Stimulated activated CD8-positive, alpha-beta memory T cell treated with anti-CD3 and anti-CD28 coated beads, Interleukin-12 subunit alpha, Interleukin-12 subunit beta, amount 100 ng/mL, for 24 hours (primary cell): ENCODE results near the gene DLL1.
A peak's percentile ranks its signal among the peaks of the same experiment; 100 is the strongest.

ENCODE experiments used
- DNase-seq: peaks from one replicate; pipeline ENCODE4 v3.0.0-alpha.2; 2020; ENCODE audit errors: extremely low read depth

Gene DLL1

GRCh38 chr6:170283212-170284081 lies 7.4 kb downstream of the DLL1 start:
- no peak for DNase-seq

- no peak for DNase-seq
These were observed 8.2 kb downstream of the DLL1 start for GRCh38 chr6:170282512-170283158.

DNA sequence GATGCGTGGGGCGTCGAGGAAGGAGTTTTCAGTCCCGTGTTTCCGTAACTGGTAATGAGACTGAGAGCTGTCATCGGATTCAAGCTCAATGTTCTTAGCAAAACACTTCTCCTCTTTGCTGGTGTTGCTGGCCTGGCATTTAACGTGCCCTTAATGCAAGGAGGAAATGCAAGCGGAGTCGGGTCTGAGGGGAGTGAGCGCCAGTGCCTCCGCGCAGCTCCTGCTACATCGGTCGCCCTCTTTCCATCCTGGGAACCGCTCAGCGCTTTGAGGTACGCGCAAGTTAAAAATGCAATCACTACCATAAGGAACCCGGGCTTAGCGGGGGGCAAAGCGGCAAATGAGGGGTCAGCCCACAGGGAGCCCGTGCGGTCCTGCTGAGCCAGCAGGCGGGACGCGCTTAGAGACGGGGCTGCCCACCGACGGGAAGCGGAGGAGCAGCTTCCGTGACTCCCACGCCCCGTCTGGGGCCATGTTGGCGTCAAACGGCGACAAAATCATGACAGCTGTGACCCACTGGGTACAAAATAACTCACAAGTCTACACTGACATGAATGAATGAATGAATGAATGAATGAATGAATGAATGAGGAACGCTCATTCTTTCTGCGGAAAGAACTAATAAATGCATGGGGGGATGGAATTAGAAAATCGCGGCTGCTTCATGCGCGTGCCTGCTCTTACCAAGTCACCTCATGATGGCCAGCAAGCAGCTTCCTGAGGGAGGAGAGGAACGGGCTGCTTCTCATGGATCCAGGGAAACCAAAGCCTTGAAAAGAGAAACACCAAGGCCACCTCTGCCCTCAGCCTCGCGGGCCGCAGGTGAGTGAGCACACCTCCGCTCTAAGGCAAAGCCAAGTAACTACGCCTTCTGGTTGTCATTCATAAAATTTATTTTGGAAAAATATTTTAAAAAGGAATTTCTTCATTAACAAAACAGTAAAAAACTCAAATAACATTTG lies 9.3 kb downstream of the DLL1 start:
- no peak for DNase-seq

- DNase-seq: no peak
These were observed 10.2 kb downstream of the DLL1 start for GRCh38 chr6:170280689-170281045.

GRCh38 chr6:170279977-170280688 lies 10.7 kb downstream of the DLL1 start:
- DNase-seq: no peak

- no peak for DNase-seq
These were observed 11.5 kb downstream of the DLL1 start for GRCh38 chr6:170279426-170279825.

DNA sequence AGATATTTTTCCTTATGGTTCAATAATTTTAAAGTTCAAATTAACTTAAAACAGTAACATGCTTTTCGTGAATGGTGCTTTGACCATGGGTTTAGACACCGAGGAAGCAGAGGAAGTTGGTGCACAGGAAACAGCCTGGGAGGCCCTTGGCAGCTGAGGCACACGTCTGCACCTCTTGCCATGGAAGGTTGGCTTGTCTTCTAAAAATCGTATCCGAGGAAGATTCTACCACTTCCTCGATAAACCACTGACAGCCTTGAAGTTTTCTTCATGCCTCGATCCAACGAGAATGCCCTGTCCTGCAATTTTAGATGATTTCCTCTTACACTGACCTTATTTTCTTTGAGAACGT lies 12.2 kb downstream of the DLL1 start:
- DNase-seq: no peak

GRCh38 chr6:170277893-170278742 lies 12.8 kb downstream of the DLL1 start:
- no peak for DNase-seq

- no peak for DNase-seq
These were observed 14.4 kb downstream of the DLL1 start for GRCh38 chr6:170276369-170277057.

DNA sequence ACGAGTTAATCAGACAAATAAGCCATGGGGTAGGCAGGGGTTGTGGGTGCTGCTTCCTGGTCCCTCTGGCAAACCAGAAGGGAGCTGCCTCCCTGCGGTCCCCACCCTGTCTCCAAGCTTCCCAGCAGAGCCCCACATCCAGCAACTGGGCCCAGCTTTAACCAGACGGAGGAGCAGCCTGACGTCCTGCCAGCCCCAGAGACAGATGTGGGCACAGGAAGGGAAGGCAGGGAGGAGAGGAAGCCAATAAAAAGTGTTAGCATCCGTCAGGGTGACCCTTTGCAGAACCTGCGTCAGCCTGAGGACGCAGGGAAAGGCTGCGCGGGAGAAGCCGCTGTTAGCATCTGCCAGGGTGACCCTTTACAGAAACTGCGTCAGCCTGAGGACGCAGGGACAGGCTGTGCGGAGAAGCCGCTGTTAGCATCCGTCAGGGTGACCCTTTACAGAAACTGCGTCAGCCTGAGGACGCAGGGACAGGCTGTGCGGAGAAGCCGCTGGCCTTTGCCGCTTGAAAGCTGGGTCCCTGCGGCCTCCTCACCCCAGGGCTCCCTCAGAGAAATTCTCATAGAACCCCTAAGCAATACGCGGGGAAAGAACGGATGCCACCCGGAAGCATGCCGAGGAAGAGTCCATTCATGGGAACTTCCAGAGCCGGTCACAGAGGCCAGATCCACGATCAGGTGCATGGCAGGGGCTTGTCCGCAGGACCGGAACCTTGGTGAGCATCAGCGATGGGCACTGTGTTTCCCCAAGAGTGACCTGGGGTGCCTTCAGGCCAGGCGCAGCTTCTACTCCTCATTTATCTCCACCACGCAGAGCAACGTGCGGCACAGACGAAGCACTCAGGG lies 15.9 kb downstream of the DLL1 start:
- DNase-seq: no peak

- DNase-seq: no peak
These were observed 17.2 kb downstream of the DLL1 start for GRCh38 chr6:170273681-170274080.

- no peak for DNase-seq
These were observed 17.7 kb downstream of the DLL1 start for GRCh38 chr6:170273191-170273590.

DNA sequence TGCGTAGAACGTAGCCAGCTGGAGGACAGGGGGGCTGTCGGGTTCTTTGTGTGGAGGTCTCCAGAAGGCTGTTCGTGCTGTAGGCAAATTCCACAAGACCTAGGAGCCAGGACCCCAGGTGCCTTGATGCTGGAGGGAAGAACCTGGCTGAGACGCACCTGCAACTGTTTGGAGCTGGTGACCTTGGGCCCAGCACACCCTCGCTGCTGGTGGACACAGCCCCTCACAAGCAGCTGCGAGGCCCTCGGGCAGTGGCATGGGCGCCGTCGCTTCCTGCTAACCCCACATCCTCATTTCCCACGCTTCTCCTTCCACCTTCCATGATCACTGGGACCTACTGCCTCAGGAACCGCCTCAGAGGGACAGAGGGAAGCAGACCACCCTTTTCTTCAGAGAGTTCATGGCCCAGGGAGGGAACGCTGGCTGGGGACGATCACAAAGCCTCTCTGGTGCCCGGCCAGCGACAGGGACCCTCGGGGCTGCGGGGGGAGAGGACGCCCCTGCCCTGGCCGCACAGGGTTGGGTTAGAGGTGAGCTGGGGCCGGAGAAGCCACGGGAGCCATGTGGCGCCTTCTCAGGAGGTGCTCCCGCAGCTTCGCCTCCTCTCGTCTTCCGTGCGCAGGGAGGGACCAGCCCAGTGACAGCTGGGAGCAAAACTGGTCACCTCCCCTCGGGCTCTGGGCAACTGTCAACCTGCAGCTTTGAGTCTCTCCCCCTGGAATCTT lies 18.4 kb downstream of the DLL1 start:
- no peak for DNase-seq

DNA sequence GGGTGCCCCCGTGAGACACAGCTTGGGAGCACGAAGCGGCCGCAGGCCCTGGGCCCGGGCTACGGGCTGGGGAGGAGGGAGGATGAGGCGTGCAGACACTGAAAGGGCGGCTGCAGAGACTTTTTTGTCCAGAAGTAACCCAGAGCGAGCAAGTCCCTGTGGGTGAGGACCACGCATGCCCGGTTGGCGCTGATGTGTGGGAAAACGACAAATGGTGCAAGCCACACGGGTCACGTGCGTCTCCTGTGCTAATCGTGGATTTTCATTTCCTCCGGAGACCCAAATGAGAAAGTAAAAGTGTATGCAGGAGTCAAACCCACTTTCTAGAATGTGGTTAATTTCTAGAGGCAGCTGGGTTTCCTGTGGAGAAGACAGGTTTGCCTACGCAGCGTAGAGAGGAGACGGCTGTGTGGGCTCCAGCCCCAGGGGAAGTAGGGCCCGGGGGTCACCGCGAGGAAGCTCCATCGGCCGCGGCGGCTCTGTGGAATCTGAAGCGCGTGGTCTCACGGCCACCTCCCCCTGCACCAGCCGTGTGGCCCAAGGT lies 19.0 kb downstream of the DLL1 start:
- peak; percentile 51 for DNase-seq

GRCh38 chr6:170270984-170271593 lies 19.8 kb downstream of the DLL1 start:
- no peak for DNase-seq

DNA sequence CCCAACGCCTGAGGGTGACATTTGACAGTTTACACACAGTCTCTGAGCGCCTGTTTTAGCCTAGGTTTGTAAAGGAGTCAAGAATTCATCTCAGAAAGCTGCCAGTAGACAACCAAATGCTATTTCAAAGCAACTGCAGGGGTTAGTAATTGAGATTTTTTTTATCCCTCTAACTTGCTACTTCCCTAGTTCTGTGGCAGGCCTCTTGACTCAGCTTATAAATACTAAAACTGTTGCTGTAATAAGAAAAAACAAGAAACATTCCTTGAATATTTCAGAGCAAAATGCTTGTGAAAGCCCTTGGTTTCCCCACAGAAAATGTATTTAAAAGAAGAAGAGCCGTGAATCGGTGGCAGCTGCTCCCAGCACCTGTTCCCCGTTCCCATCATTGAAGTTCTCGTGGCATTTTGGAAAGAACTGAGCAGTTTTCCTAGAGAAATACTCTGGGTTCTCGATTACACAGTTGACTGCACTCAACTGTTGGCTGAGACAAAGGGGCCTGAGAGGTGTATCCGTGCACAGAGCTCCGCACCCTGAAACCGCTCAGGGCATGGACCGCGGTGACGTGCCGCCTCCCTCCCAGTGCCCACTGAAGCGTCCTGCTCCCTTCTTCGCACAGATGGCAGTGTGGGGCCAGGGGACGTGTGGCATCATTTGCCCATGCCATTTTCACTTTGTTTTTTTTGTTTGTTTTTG lies 20.9 kb downstream of the DLL1 start:
- no peak for DNase-seq

DNA sequence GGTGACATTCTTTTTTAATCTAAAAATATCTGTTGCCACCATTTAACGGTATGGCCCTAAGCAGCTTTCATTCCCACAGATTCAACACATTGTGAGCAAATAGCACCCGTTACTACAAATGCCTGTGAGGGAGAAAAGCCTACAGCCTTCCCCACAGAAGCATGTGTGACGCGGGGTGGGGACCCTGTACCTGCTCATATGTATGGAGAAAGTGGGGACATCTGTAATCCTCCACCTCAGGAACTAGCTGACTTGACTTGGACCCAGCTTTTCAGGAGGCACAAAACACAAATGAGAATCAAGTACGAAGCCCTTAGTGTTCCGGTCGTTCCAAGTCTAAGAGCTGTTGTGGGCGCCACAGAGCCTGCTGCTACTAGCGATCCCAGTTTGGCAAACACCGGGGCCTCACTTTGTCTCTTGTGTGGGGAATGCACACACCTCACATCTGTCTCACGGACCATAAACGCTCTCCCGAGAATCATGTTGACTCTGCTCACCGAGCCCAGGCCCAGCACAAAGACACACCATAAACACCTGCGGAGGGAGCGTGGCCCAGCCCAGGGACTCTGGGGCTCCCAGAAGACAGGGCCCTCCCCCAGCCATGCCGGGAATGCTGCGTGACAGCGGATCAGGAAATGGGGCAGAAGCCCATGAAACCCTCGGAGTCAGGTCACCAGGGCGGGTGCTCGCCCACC lies 21.6 kb downstream of the DLL1 start:
- no peak for DNase-seq
